Measurements from ENCODE around the gene PPM1E.
"Not testable (repeated sequence)": the region's sequence is repeated elsewhere in the genome, so short reads cannot be mapped to it uniquely, and the experiment has no call there.

PPM1E gene

GRCh38 chr17:58850106-58850505 lies 94.5 kb downstream of the PPM1E start:
- DNase-seq = not testable (repeated sequence)

DNA sequence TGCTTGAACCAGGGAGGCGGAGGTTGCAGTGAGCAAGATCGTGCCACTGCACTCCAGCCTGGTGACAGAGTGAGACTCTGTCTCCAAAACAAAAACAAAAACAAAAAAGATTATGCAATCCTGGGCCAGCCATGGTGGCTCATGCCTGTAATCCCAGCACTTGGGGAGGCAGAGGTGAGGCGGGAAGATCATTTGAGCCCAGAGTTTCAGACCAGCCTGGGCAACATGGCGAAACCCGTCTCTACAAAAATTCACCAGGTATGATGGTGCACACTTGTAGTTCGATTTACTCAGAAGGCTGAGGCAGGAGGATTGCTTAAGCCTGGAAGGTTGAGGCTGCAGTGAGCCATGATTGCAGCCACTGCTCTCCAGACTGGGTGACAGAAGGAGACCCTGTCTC lies 109.6 kb downstream of the PPM1E start:
- DNase-seq = no peak

GRCh38 chr17:58870747-58871146 lies 115.1 kb downstream of the PPM1E start:
- no peak for DNase-seq

- DNase-seq = no peak
Observed at GRCh38 chr17:58873926-58874325, 118.3 kb downstream of the PPM1E start.

DNA sequence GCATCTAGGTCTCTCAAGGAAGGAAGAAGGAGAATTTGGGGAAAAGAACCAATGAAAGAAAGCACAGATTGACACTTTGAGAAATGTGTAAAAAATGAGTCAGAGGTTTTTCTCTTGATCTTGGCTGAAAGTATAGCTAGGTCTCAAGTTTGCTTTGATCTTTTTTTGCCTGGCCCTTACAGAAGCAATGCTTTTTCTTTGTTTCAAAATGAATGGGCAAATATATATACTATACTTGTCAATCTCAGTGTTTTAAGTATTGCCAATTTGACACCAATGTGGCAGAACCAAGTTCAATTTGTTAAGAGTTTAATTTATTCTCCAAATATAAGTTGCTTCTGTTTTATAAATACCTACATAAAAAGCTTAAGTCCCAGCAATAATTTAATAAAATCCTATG lies 119.6 kb downstream of the PPM1E start:
- DNase-seq = no peak

GRCh38 chr17:58884161-58884560 lies 128.5 kb downstream of the PPM1E start:
- DNase-seq = no peak

DNA sequence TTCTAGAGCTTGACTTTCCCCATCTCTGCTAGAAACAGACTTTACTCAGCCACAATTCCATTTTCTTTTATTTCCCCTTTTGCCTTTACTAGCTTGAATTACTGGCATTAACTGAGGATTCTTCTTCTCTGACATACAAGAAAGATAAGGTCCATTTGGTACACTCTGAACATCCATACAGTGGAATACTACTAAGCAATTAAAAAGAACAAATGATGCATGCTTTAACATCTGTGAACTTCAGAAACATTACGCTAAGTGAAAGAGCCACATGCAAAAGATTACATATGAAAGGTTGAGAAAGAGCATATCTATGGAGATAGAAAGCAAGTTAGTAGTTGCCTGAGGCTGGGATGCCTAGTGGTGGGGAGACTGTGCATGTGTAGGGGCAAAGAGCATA lies 130.9 kb downstream of the PPM1E start:
- DNase-seq = no peak

DNA sequence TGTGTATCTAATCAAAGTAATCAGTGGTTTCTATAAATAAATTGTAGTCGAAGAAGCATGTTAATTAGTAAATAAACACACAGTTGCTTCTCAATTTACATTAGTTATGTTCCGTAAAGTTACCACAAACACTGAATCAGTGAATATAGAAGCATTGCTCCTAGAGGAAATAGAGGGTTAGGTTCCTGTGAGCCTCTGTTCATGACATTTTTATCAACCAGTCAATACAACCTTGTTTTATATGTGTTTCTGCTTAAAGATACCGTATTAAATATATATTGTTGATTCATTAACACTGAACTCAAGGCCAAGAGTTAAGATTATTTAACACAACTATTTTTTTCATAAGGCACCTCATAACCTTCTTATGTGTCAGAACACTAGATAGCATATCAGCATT lies 134.3 kb downstream of the PPM1E start:
- DNase-seq = no peak

- no peak for DNase-seq
Observed at GRCh38 chr17:58899191-58899590, 143.5 kb downstream of the PPM1E start.

- no peak for DNase-seq
Observed at GRCh38 chr17:58902322-58902721, 146.7 kb downstream of the PPM1E start.

GRCh38 chr17:58911741-58912343 lies 156.2 kb downstream of the PPM1E start:
- no peak for DNase-seq

DNA sequence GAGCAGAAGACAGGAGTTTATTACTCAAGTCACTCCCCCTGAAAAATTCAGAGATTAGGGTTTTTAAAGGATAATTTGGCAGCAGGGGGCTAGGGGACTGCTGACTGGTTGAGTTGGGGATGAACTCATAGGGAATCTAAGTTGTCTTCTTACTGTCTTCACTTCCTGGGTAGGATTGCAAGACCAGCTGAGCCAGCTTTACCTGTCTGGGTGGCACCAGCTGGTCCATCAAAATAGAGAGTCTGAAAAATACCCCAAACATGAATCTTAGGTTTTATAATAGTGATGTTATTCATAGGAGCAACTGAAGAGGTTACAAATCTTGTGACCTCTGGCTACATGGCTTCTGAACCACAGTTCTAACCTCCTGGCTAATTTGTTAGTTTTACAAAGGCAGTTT lies 157.9 kb downstream of the PPM1E start:
- DNase-seq = no peak

- DNase-seq = no peak
Observed at GRCh38 chr17:58913971-58914769, 158.5 kb downstream of the PPM1E start.

GRCh38 chr17:58917228-58917627 lies 161.6 kb downstream of the PPM1E start:
- no peak for DNase-seq

DNA sequence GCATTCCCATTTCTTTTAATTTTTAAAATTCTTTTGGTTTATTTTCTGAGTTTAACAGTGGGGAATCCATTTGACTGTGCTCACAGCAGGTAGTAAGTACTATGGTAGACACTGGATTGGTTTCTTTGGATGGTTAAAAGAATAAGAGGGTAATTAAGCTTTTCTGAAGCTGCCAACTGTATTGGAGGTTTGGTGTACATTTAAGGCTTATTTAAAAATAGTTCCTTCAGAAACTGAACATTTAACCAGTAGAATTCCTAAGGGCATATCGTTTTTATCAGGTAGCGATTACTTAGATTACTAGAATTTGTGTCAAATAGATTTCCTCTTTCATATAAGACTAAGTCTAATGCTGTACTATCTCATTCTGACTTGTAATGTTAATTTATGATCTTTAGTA lies 162.4 kb downstream of the PPM1E start:
- no peak for DNase-seq

DNA sequence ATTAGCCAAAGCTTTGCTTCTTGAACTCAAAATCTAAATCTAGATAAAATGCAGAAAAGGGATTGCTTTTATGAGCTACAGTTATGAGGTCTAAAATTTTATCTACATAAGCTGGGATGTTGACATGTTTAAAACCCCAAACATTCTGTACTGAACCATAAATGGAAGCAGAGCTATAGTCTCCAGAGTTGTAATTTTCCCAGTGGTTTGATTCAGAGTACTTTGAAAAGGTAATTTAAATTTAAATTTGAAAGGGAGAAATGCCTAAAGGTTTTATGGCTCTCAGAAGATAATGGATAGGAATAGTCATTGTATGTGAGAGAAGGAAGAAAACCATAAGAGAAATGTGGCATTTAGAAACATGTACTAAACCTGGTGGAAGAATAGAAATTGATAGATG lies 163.2 kb downstream of the PPM1E start:
- no peak for DNase-seq

DNA sequence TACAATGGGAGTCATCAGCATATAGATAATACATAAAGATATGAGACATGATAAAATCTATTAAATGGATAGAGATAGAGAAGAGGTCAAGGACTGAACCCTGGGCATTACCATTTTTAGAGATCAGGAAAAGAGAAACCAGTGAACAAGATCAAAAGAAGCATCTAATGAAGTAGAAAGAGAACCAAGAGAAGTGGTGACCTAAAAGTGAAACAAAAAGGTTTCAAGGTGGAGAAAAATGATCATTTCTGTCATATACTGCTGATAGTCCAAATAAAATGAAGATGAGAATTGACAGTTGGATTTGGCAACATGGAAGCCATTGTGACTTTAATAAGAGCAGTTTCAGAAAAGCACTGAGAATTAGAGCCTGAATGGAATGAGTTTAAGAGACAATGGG lies 165.1 kb downstream of the PPM1E start:
- DNase-seq = no peak

DNA sequence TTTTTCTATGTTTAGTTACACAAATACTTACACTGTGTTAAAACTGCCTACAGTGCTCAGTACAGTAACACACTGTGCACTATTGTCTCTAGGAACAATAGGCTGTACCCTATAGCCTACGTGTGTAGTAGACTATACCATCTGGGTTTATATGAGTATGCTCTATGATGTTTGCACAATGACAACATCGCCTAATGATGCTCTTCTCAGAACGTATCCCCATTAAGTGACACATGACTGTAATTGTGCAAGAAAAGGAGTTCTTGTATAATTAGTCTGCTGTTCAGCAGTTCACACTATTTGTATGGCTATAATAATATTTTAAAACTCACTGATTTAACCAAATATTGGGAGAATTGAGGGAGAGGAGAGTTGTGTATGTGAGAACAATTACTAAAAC lies 177.3 kb downstream of the PPM1E start:
- no peak for DNase-seq

DNA sequence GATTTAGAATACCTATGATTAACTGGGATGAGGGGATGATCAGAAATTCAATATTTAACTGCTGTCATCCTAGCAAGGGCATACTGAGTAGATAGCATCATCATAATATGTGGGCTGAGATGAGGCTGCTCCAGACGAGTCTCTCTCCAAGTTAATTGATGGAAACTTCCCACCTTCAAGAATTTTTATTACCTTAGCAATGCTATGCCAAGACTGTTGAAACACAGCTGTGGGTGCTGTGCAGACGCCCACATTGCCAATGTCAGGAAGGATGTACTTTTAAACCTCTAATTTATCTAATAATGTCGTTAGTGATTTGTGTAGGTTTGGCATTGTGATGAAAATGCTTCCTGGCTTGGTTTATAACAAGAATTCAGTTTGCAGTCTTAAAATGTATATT lies 180.6 kb downstream of the PPM1E start:
- DNase-seq = no peak

GRCh38 chr17:58944166-58944565 lies 188.5 kb downstream of the PPM1E start:
- no peak for DNase-seq

- no peak for DNase-seq
Observed at GRCh38 chr17:58947411-58947810, 191.8 kb downstream of the PPM1E start.

DNA sequence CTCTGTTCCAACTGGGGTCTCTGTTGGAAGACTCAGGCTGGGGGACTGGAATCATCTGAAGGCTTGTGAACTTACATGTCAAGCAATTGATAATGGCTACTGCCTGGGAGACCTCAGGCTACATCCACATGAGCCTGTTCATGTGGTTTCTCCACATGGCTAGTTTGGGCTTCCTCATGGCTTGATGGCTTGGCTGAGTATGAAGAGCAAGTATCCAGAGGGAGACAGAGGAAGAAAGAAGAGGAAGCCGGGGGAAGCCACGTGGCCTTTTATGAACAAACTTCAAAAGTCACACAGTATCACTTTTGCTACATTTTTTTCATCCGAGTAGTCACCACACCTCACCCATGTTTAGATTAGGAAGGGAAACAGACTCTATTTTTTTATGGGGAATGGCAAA lies 192.2 kb downstream of the PPM1E start:
- no peak for DNase-seq

- DNase-seq = not testable (repeated sequence)
Observed at GRCh38 chr17:58954358-58954757, 198.7 kb downstream of the PPM1E start.

- DNase-seq = no peak
Observed at GRCh38 chr17:58956997-58957724, 201.5 kb downstream of the PPM1E start.
